GM06990 (cell line): ENCODE results near the gene LOXL1.
A peak's percentile ranks its signal among the peaks of the same experiment; 100 is the strongest.

ENCODE experiments used
- DNase-seq: peaks from one replicate; pipeline ENCODE4 v3.0.0-alpha.2; 2011; ENCODE audit not compliant: insufficient read length; ENCODE audit errors: extremely low read depth
- H3K27me3 ChIP-seq: replicated peaks from 2 replicates; pipeline ENCODE4 v1.6.0; 2011; ENCODE audit warnings: low read length; ENCODE audit not compliant: control insufficient read depth, insufficient read depth
- H3K36me3 ChIP-seq: 2 replicates; pipeline ENCODE4 v1.5.1; 2011; ENCODE audit warnings: low read length; ENCODE audit not compliant: control insufficient read depth, insufficient read depth
- H3K4me3 ChIP-seq: replicated peaks from 2 replicates; pipeline ENCODE4 v1.5.1; 2011; ENCODE audit warnings: low read depth, mild to moderate bottlenecking, control low read depth, low read length
- TF ChIP-seq, protein P1 (sequence below): IDR thresholded peaks from 2 replicates; pipeline ENCODE4 v1.5.1; 2011; ENCODE audit warnings: low read length, control low read depth, mild to moderate bottlenecking, inconsistent platforms; ENCODE audit not compliant: insufficient read depth, poor library complexity, severe bottlenecking

LOXL1 gene

DNA sequence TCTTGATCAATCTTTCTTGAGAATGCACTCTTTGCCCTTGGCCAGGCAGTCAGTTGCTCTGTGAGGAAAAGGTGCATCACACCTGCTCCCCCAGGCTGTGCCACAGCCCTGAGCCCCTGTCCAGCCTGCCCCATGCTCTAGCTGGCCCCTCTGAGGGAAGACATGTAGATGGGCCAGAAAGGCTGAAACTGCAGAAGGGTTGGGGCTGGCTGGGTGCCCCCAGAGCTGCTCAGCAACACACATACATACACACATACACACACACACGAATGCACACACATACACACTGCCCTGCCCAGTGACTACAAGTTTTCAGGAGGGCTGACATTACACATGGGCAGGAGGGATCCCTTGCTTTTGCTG lies 36.5 kb upstream of the LOXL1 start:
- no peak for DNase-seq

GRCh38 chr15:73891328-73892315 lies 34.6 kb upstream of the LOXL1 start:
- TF ChIP-seq, protein P1, sequence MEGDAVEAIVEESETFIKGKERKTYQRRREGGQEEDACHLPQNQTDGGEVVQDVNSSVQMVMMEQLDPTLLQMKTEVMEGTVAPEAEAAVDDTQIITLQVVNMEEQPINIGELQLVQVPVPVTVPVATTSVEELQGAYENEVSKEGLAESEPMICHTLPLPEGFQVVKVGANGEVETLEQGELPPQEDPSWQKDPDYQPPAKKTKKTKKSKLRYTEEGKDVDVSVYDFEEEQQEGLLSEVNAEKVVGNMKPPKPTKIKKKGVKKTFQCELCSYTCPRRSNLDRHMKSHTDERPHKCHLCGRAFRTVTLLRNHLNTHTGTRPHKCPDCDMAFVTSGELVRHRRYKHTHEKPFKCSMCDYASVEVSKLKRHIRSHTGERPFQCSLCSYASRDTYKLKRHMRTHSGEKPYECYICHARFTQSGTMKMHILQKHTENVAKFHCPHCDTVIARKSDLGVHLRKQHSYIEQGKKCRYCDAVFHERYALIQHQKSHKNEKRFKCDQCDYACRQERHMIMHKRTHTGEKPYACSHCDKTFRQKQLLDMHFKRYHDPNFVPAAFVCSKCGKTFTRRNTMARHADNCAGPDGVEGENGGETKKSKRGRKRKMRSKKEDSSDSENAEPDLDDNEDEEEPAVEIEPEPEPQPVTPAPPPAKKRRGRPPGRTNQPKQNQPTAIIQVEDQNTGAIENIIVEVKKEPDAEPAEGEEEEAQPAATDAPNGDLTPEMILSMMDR = no peak
- Histone ChIP-seq H3K27me3 (no peaks in the 10 kb centered on the region; the same call in none of the 2 replicates), H3K4me3 (no peak overlapping the region), H3K36me3 (no peaks in the 10 kb centered on the region)
- no peak for DNase-seq

More for the DNA sequence above, 36.5 kb upstream of the LOXL1 start:
- H3K27me3 ChIP-seq = peaks cover 1% of the 10 kb centered on the region
- TF ChIP-seq, protein P1 = no peak
- no peaks in the 10 kb centered on the region for H3K36me3 ChIP-seq
- H3K4me3 ChIP-seq = no peak overlapping the region

- no peak for DNase-seq
- Histone ChIP-seq H3K27me3 (no peaks in the 10 kb centered on the region; the same call in none of the 2 replicates), H3K36me3 (no peaks in the 10 kb centered on the region), H3K4me3 (no peak overlapping the region)
- TF ChIP-seq, protein P1 = no peak
Measured at GRCh38 chr15:73892446-73893226, 33.6 kb upstream of the LOXL1 start.

DNA sequence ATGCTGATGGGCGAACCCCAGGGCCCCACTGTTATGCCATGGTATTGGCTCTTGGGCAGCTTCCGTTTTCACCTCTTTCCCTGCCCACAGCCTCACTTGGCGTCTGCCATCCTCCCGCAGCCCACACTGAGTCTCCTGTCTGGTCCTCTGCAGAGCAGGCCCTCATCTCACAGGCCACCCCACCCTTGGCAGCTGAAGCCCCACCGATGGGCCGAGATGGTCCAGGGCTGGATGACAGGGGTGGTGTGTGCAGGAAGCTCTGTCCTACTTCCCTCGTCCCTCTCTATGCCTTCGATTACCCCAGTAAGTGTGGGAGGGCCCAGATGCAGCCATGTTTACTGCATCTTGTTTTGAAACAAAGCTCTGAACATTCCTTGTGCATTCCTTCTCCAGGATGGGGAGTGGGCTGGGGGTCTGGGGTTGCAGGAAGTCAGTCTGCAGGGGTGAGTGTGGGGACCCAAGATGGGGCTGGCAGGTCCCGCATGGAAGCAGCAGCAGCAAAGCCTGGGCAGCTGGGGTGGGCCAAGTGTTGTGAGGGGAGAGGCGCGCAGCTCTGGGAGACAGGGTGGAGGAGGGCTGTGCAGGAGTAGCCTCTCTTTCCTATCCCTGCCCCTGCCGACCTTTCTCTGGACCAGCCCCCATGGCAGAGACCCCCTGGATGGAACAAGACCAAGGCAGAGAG lies 32.0 kb upstream of the LOXL1 start:
- H3K4me3 ChIP-seq = no peak overlapping the region
- no peaks in the 10 kb centered on the region; the same call in 1 of the 2 replicates for H3K27me3 ChIP-seq
- TF ChIP-seq, protein P1 = no peak
- H3K36me3 ChIP-seq = no peaks in the 10 kb centered on the region
- DNase-seq = no peak

- TF ChIP-seq, protein P1 = peak; percentile 93
- peak; percentile 23 for DNase-seq
- Histone ChIP-seq H3K27me3 (peaks cover under 1% of the 10 kb centered on the region; the same call in 1 of the 2 replicates), H3K36me3 (no peaks in the 10 kb centered on the region), H3K4me3 (no peak overlapping the region)
Measured at GRCh38 chr15:73897441-73898261, 28.6 kb upstream of the LOXL1 start.
